Keratinocyte (primary cell): Measurements from ENCODE around the gene UNKL. TPM values are rescaled to one million over a fixed set of nuclear protein-coding genes. Genes with fewer than 3 reads are reported as not detected.

ENCODE experiments used
- DNase-seq: peaks from one replicate; pipeline ENCODE4 v3.0.0-alpha.2; 2011; ENCODE audit warnings: low read depth, missing footprints, low spot score
- FAIRE-seq: peaks from 2 replicates; lab custom pipeline; 2011; peaks lifted over from hg19 to GRCh38; lab: Jason Lieb, UNC
- H2AFZ ChIP-seq: 2 replicates; pipeline ENCODE4 v1.6.0; 2012; ENCODE audit warnings: low read length, control low read depth, inconsistent platforms; ENCODE audit not compliant: control insufficient read depth
- H3K27ac ChIP-seq: 2 replicates; pipeline ENCODE4 v1.5.1; 2011; ENCODE audit warnings: low read length; ENCODE audit not compliant: control insufficient read depth, insufficient read depth
- H3K27me3 ChIP-seq: 3 replicates; pipeline ENCODE4 v1.6.0; 2011; ENCODE audit warnings: low read length; ENCODE audit not compliant: control insufficient read depth, insufficient read depth; ENCODE audit errors: extremely low read depth
- H3K36me3 ChIP-seq, 2 experiments: 2 replicates in 1 of 2; 3 replicates in 1 of 2; pipeline ENCODE4 v1.5.1; 2011; ENCODE audit warnings: low read length in 2 of 2, mild to moderate bottlenecking in 1 of 2; ENCODE audit not compliant: control insufficient read depth in 2 of 2, insufficient read depth in 2 of 2; ENCODE audit errors: extremely low read depth in 1 of 2
- H3K4me1 ChIP-seq: 3 replicates; pipeline ENCODE4 v1.5.1; 2011; ENCODE audit warnings: low read length; ENCODE audit not compliant: control insufficient read depth, insufficient read depth; ENCODE audit errors: extremely low read depth
- H3K4me2 ChIP-seq: 3 replicates; pipeline ENCODE4 v1.6.0; 2011; ENCODE audit warnings: low read depth, low read length; ENCODE audit not compliant: control insufficient read depth, insufficient read depth; ENCODE audit errors: extremely low read depth
- H3K4me3 ChIP-seq, 3 experiments: fragments of 200-600 bp in 1 of 3; sonication (generic) in 1 of 3; 2 replicates in 2 of 3; 3 replicates in 1 of 3; pipeline ENCODE4 v1.5.1; 2011 to 2016; ENCODE audit warnings: low read length in 3 of 3, mild to moderate bottlenecking in 3 of 3, control low read depth in 2 of 3, inconsistent platforms in 1 of 3, low read depth in 1 of 3, mixed read lengths in 1 of 3, mixed run types in 1 of 3, moderate library complexity in 1 of 3; ENCODE audit not compliant: control insufficient read depth in 2 of 3, insufficient read depth in 2 of 3; ENCODE audit errors: extremely low read depth in 1 of 3
- H3K79me2 ChIP-seq: 2 replicates; pipeline ENCODE4 v1.6.0; 2012; ENCODE audit warnings: low read length; ENCODE audit not compliant: control insufficient read depth, insufficient read depth
- H3K9ac ChIP-seq: 3 replicates; pipeline ENCODE4 v1.6.0; 2011; ENCODE audit warnings: low read length; ENCODE audit not compliant: control insufficient read depth, insufficient read depth; ENCODE audit errors: extremely low read depth
- H3K9me1 ChIP-seq: 3 replicates; pipeline ENCODE4 v1.6.0; 2011; ENCODE audit warnings: low read length; ENCODE audit not compliant: control insufficient read depth, insufficient read depth; ENCODE audit errors: extremely low read depth
- H3K9me3 ChIP-seq: 2 replicates; pipeline ENCODE4 v1.5.1; 2012; ENCODE audit warnings: low read depth, low read length; ENCODE audit not compliant: control insufficient read depth
- H4K20me1 ChIP-seq: 3 replicates; pipeline ENCODE4 v1.6.0; 2011; ENCODE audit warnings: low read length; ENCODE audit not compliant: control insufficient read depth, insufficient read depth; ENCODE audit errors: extremely low read depth
- EZH2 ChIP-seq: IDR thresholded peaks from one replicate; pipeline ENCODE4 v1.6.1; 2012; ENCODE audit warnings: inconsistent platforms, mild to moderate bottlenecking, low read length, moderate library complexity
- dilution Hi-C: fragments of 300-500 bp; cut with MboI; formaldehyde crosslinking; loops from one replicate; pipeline ENCODE4 v1.7.0; 2020; ENCODE audit warnings: low sequenced_read_pairs; ENCODE audit not compliant: extremely low pct_ligation_motif_present
- polyA plus RNA-seq, 5 experiments: library from polyadenylated mRNA; depleted of rRNA in 3 of 5; stranded (reverse) in 3 of 5; stranded (forward) in 1 of 5; unstranded in 1 of 5; fragments of >200 nt; gene quantifications; 1 replicate in 1 of 5; 2 replicates in 3 of 5; 3 replicates in 1 of 5; pipeline versions ENCODE4 v1.2.1 to v1.2.3, GENCODE V29; 2011 to 2012; ENCODE audit warnings: missing spikeins in 2 of 5, low read depth in 1 of 5, low replicate concordance in 1 of 5
- TF ChIP-seq, protein P1 (sequence below), 3 experiments: IDR thresholded peaks in 1 of 3; conservative IDR thresholded peaks in 1 of 3; optimal IDR thresholded peaks in 1 of 3; 2 replicates in 2 of 3; 3 replicates in 1 of 3; pipeline versions ENCODE3 to v1.5.1; 2011; ENCODE audit warnings: low read length in 3 of 3, mild to moderate bottlenecking in 3 of 3, moderate library complexity in 2 of 3, control low read depth in 1 of 3, inconsistent platforms in 1 of 3; ENCODE audit not compliant: insufficient read depth in 2 of 3; ENCODE audit errors: extremely low read depth in 1 of 3

UNKL gene
- polyA plus RNA-seq, 1 donor (not counting 4 experiments of a cell fraction or from before 2014, with no cell fraction given), result 2.3 TPM

DNA sequence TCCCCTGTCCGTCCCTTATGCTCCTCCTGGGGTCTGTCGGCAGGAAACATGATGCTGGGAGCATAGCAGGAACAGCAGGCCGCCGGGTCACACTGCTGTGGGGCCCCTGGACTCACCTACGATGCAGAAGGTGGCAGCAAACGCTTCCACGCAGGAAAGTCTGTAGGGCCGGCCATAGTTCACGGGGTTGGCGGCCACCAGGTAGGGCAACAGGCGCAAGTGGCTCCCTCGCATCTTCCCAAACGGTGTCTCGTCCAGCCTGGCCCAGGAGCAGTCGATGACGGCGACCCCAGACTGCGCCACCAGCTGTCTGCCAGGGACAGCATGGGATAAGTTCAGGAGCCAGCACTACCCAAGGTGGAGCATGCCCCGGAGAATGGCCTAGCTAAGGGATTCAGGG is 63.8 kb downstream of the UNKL start:
- DNase-seq, result no peak
- dilution Hi-C loops, result no loop called here
- peak overlapping the region; percentile 64 to 97 (median 90) for H3K4me3 ChIP-seq
- no peak overlapping the region for H2AFZ ChIP-seq
- H3K79me2 ChIP-seq, result peaks cover 52% of the 10 kb centered on the region
- H3K4me2 ChIP-seq, result peak overlapping the region; percentile 74
- H3K36me3 ChIP-seq, result peaks cover 12 to 15% of the 10 kb centered on the region in 2 experiments
- H3K27me3 ChIP-seq, result no peaks in the 10 kb centered on the region
- TF ChIP-seq, protein P1, sequence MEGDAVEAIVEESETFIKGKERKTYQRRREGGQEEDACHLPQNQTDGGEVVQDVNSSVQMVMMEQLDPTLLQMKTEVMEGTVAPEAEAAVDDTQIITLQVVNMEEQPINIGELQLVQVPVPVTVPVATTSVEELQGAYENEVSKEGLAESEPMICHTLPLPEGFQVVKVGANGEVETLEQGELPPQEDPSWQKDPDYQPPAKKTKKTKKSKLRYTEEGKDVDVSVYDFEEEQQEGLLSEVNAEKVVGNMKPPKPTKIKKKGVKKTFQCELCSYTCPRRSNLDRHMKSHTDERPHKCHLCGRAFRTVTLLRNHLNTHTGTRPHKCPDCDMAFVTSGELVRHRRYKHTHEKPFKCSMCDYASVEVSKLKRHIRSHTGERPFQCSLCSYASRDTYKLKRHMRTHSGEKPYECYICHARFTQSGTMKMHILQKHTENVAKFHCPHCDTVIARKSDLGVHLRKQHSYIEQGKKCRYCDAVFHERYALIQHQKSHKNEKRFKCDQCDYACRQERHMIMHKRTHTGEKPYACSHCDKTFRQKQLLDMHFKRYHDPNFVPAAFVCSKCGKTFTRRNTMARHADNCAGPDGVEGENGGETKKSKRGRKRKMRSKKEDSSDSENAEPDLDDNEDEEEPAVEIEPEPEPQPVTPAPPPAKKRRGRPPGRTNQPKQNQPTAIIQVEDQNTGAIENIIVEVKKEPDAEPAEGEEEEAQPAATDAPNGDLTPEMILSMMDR (optimal IDR thresholded peaks at IDR 0.05 in 1 of 3, IDR thresholded peaks at IDR 0.05 in 1 of 3, conservative IDR thresholded peaks at IDR 0.05 in 1 of 3; ENCODE audit: extremely low read depth in 1 of 3, insufficient read depth in 2 of 3, low read length in 3 of 3), result no peak
- TF ChIP-seq EZH2, result no peak
- H3K9ac ChIP-seq, result peak overlapping the region; percentile 81
- H4K20me1 ChIP-seq, result peaks cover 2% of the 10 kb centered on the region
- peaks cover 4% of the 10 kb centered on the region for H3K9me1 ChIP-seq
- FAIRE-seq, result no peak
- no peaks in the 10 kb centered on the region for H3K9me3 ChIP-seq
- H3K27ac ChIP-seq, result peak overlapping the region; percentile 56
- peaks cover 30% of the 10 kb centered on the region for H3K4me1 ChIP-seq

GRCh38 chr16:1349951-1350350 is 64.6 kb downstream of the UNKL start:
- Histone ChIP-seq H3K27me3 (no peaks in the 10 kb centered on the region), H3K4me2 (no peak overlapping the region), H3K27ac (no peak overlapping the region), H3K9me1 (peaks cover 4% of the 10 kb centered on the region), H4K20me1 (peaks cover 2% of the 10 kb centered on the region), H3K79me2 (peaks cover 45% of the 10 kb centered on the region), H3K4me1 (peaks cover 30% of the 10 kb centered on the region), H3K4me3 (no peak overlapping the region), H2AFZ (no peak overlapping the region), H3K36me3 (peaks cover 12 to 15% of the 10 kb centered on the region in 2 experiments), H3K9me3 (no peaks in the 10 kb centered on the region), H3K9ac (no peak overlapping the region)
- DNase-seq, result no peak
- no peak for FAIRE-seq
- TF ChIP-seq, protein P1 (optimal IDR thresholded peaks at IDR 0.05 in 1 of 3, IDR thresholded peaks at IDR 0.05 in 1 of 3, conservative IDR thresholded peaks at IDR 0.05 in 1 of 3; ENCODE audit: extremely low read depth in 1 of 3, insufficient read depth in 2 of 3, low read length in 3 of 3), result no peak
- TF ChIP-seq EZH2, result no peak
- dilution Hi-C loops, result no loop called here
